NCI-H510A (cell line): ENCODE measurements around the gene C20orf141.
"Not testable (repeated sequence)": the region's sequence is repeated elsewhere in the genome, so short reads cannot be mapped to it uniquely, and the experiment has no call there.

Experiments
- DNase-seq: peaks from one replicate; lab custom pipeline; 2025; lab: John Stamatoyannopoulos, UW

The C20orf141 gene, protein sequence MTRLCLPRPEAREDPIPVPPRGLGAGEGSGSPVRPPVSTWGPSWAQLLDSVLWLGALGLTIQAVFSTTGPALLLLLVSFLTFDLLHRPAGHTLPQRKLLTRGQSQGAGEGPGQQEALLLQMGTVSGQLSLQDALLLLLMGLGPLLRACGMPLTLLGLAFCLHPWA

DNA sequence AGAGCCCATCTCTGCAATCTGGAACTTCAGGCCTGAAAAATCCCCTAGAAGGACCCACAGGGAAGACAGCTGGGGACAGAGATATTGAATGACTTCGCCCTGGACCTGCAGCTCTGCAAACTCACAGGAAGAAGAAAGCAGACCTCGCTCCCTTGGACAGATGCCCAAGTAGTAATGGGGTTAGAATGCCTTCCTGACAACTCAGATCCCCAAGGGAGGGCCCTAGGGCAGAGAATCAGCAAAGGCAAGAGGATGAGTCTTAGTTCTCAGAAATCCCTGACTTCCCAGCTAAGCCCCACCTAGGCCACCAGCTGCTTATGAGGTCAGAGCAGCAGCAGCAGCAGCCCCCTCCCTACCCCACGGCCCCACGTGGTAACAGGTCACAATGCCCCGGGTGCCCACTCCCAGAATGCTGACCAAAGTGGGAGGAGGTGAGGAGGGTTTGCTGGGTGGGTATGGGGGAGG is at the start of gene C20orf141:
TSS of gene C20orf141 (plus strand) at position 401 of the 465 bp plus-strand sequence. CDS start 198 bp downstream, outside the sequence.
- no peak for DNase-seq

DNA sequence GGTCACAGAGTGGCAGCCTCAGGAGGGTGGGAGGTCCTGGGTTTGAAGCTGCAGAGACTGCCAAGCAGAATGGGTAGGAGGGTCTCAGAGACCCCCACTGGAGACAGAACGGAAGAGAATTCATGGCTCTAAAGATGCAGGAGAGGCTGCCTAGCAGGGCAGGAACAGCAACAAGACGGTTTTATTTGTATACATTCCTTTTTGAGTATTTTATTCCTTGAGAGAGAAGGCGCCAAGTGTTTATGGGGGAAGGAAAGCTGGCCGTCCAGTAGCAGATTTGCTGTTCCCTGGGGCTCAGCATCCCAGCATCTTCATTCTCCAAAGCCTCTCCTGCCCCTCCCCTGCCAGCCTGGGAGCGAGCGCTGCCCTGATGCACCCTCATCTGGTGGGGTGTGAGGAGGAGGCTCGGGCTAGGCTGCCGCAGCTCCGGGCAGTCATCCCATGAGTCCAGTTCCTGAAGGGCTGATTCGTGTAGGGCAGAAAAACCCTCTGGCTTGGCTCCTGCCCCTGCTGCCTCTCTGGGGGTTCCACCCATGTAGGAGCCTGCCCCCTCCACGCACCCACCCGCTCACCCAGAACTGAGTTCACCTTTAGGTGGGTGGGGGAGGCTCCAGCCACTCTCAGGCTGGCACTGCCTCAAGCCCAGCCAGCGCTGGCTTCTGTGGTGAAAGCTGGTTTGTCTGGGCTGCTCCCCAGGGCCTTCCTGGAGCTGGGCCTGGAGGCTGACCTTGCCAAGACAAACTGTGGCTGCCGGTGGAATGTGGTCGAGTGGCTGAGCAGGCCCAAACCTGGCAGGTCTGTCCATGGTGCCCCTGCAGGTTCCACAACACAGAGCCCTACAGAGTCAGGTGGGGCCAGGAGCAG is 46.8 kb upstream of the C20orf141 start:
- no peak for DNase-seq

DNA sequence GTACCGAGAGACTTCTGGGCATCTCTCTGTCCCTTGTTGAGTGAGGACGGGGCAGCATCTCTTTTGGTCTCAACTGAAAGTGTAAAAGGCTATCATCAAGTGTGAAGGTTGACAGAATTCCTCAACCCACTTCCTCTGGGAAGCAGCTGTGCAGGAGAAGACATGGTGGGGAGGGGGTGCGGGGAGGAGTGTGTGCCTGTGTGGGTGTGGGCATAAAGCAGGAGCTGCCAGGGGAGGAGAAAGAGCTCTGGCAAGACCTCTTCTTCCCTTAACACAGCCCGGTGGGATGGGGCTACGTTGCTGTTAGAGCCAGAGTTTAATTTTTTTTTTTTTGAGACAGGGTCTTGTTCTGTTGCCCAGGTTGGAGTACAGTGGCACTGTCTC is 46.2 kb upstream of the C20orf141 start:
- no peak for DNase-seq

DNA sequence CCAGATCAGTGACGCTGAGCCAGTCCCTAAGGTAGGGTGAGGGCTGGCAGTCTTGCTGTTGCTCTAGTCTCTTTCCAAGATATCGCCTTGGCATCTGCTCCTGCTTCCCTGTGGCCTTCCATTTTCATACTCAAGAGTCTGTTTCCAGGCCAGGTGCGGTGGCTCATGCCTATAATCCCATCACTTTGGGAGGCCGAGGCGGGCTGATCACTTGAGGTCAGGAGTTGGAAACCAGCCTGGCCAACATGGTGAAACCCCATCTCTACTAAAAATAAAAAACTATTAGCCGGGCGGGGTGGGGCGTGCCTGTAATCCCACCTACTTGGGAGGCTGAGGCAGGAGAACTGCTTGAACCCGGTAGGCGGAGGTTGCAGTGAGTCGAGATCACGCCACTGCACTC is 44.7 kb upstream of the C20orf141 start:
- DNase-seq: not testable (repeated sequence)

DNA sequence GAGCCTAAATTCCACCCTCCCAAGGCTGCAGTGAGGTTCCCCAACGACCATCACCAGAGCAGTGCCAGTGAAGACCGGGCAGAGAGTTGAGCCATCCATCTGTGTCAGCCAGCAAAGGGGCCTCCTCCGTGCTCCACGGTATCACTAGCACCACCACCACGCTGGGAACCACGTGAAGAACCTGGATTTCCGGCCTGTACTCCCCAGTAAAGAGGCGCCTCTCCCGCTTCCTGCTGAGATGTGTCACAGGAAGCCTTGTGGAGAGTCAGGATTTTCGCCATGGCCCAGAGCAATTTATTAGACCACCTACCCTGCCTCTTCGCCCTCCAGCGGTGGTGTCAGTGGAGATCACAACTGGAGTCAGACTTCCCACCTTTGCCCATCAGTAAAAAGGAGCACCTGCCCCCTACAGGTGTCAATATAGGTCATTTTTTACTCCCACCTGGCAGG is 43.1 kb upstream of the C20orf141 start:
- no peak for DNase-seq

DNA sequence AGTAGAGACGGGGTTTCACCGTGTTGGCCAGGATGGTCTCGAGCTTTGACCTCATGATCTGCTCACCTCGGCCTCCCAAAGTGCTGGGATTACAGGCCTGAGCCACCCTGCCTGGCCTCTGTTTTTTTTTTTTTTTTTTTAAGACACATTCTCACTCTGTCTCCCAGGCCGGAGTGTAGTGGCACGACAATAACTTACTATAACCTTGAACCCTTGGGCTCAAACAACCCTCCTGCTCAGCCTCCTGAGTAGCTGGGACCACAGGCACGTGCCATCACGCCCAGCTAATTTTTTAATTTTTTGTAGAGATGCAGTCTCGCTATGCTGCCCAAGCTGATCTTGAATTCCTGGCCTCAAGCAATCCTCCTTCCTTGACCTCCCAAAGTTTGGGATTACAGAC is 41.0 kb upstream of the C20orf141 start:
- no peak for DNase-seq

DNA sequence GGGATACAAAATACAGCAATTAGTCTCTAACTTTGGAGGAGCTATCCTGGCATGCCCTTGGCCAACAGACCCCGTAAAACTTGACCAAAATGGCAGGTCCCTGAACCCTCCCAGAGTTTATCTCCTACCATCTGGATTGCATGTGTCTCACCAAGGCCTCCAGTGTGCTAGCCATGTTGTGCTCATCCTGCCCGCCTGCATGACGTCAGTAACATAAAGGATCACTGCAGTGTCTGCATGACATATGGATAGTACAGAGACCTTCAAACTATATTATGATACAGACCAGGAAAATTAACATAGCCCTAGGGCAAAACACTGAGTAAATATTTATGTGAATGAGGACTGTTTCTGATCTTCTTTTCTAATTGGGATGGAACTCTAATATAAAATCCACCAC is 39.6 kb upstream of the C20orf141 start:
- no peak for DNase-seq

DNA sequence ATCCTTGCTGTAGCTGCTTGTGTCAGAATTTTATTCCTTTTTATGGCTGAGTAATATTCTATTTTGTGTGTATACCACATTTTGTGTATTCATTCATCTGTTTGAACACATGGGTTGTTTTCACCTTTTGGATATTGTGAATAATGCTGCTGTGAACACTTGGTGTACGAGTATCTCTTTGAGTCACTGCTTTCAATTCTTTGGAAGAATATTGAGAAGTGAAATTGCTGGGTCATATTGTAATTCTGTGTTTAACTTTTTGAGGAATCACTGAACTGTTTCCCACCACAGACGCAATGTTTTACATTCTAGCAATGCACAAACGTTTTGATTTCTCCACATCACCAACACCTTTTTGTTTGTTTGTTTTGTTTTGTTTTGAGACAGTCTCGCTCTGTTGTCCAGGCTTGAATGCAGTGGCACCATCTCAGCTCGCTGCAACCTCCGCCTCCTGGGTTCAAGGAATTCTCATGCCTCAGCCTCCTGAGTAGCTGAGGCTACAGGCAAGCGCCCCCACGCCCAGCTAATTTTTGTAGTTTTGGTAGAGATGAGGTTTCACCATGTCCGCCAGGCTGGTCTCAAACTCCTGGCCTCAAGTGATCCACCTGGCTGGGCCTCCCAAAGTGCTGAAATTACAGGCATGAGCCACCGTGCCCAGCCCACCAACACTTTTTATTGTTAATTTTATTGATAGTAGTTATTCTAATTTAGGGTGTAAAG is 36.0 kb upstream of the C20orf141 start:
- DNase-seq: no peak

DNA sequence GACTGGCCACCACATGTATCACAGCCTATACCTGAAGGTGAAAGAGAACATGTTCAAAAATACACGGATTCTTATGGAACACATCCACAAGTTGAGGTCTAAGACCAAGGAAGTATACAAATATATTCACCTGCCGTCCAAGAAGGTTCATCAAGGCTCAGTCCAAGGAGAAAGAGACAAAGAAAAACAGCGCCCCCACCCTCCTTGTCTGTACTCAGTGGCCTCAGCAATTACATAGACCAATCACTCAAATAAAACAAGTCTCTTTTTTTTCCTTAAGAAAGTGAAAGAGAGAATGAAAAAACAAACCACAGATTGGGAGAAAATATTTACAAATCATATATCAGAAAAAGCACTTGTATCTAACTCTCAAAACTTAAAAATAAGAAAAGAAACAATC is 33.8 kb upstream of the C20orf141 start:
- no peak for DNase-seq

DNA sequence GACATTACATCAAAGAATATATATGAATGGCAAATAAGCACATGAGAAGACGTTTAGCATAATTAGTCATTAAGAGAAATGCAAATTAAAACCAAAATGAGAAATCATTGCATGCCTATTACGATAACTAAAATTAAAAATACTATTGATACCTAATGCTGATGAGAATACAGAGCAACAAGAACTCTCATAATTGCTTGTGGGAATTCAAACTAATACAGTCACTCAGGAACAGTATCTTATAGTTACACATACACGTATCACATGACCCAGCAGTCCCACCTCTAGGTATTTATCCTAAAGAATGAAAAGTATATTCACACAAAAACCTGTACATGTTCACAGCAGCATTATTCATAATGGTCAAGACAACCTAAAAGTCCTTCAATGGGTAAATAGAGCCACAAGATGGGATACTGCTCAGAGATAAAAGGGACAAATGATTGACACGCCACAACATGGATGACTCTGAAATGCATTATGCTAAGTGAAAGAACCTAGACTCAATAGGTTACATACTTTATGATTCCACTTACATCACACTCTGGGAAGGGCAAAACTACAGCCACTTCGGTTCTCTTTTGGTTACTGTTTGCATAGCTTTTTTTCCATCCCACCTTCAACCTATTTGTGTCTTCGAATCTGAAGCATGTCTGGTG is 30.8 kb upstream of the C20orf141 start:
- DNase-seq: no peak

DNA sequence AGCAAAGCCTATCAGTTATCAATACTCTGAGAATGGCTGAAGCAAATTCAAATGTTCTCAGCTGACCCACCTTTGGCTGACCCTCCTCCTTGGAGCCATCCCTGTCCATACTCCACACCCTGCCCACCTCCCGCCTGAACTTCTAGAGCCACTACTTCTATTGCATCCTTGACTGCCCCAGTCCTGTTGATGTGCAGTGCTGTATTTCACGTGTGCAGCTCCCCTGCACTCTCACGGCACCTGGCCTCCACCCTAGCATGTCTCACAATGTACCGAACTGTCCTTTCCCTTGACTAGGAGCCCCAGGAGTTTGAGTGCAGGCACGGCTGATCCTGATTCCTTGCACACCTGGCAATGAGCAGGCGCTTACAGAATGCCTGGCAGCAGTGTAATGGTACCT is 21.3 kb upstream of the C20orf141 start:
- DNase-seq: no peak

DNA sequence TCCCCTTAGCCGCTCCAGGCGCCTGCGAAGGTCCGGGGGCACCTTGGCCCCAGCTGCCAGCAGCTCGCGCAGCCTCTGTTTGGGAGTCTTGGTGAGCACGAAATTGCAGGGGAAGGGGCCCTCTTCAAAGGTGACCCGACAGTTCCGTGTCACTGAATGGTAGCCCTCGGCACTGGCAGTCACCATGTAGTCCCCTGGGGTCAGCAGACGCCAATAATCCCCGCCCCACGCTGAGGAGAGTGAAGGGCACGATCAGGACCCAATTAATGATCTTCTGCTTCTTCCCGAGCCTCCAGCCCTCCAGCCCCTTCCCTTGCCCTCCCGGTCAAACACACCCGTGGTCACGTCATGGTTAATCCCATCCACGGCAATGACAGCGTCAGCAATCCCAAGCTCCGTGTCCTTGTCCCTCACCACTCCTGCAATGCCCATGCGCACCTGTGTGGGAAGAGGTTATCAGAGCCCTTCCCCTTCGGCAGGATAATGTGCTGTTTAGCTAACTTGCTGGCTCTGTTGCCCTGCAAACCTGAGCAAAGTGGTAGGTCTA is 20.5 kb upstream of the C20orf141 start:
- no peak for DNase-seq

DNA sequence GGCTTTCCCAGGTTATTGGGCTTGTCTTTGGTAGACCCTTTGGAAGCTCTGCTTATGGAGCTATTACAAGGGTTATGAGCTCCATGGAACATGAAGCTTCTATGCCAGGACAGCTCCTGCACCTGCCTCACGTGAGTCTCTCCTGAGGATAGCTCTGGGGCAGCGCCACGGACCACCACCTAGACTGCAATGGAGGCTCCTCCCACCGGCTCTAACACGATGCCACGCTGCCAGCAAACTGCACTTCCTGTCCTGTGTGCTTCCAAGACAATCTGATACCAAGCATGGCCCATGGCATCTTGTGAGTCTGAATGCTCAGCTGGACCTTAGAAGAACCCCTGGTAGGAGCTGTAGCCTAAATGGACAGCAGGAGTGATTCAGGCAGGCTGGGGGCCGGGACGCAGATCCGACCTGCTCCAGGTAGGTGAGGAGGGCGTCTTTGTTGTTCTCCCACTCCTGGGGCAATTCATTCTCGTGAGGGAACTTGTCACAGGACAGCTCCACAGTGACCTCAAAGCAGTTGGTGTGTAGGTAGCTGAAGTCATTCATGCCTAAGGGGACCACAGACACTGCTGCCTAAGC is 19.8 kb upstream of the C20orf141 start:
- DNase-seq: no peak

DNA sequence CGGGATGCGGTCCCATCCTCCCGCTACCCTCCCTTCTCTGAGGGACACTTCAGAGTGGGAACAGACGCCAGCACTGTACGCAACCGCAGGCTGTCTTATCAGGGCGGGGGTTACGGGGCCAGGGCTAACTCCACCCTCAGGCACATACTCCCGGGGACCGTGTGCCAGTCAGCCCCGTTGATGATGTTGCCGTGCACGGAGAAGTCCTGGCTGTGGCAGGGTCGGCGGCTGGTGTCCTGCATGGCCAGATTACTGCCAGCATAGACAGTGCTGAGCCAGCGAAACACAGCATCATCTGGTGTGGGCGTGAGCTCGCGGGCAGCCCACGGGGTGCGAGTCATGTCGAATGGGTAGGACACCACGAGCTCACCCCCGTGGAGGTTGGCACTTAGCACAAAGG is 19.3 kb upstream of the C20orf141 start:
- no peak for DNase-seq

DNA sequence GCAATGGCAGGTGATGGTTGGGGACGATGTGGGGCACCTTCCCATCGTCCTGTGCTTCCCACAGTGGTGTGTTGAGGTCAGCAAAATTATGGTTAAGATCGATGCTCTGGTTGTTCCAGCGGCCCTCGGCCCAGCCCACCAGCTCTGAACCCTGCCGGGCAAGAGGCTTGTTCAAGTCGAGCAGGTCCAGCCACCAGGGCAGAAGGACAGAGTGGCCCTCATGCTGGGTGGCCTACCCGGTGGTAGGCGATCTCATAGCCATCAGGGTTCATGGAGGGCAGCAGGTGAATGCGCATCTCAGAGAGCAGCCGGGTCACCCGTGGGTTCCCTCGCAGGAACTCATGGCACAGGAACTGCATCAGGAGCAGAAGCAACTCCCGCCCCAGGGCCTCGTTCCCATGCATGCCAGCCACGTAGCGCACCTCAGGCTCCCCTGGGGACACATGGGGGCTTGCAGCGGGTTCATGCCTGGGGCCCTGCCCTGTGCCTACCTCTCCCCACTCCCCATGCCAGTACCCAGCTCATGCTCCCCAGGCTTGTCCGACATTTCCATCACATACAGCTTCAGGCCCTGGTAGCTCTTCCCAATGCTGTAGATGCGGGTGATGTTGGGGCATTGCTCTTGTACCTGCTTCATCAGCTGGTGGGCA is 18.7 kb upstream of the C20orf141 start:
- DNase-seq: no peak

DNA sequence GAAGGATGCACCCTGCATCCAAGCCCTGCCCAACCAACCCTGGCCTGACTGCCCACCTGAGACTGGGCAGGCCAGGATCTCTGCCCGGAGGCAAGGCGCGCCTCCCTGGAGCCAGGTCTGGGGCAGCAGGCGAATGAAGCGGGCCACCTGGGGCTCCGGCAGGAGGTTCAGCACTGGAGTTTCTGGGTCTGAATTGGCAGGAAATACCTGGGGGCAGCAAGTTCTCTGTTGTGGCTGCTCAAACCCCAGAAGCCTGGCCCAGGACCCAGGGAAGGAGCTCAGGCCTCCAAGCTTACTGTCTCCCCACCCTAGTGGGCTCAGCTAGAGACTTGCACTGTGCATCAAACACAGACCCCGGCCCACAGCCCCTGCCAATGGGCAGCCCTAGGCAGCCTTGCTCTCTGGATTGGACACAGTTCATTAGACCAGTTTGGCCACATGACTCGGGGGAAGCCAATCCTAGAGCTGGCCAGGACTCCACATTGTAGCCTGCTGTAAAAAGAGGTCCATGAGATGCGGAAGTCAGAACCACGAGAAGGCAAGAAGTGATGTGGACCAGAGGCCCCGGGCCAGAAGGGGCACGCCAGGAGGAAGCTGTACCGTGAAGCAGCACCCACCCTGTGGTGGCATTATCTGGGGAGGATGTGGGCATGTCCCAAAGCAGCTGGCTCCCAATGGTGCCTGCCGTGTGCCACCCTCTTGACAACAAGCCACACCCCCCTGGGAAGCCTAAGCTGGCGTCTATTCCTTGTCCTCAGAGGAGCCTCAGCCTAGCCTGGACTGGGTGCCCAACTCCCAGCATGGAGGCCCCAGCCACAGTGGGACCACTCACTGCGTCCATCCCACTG is 17.4 kb upstream of the C20orf141 start:
- DNase-seq: no peak

DNA sequence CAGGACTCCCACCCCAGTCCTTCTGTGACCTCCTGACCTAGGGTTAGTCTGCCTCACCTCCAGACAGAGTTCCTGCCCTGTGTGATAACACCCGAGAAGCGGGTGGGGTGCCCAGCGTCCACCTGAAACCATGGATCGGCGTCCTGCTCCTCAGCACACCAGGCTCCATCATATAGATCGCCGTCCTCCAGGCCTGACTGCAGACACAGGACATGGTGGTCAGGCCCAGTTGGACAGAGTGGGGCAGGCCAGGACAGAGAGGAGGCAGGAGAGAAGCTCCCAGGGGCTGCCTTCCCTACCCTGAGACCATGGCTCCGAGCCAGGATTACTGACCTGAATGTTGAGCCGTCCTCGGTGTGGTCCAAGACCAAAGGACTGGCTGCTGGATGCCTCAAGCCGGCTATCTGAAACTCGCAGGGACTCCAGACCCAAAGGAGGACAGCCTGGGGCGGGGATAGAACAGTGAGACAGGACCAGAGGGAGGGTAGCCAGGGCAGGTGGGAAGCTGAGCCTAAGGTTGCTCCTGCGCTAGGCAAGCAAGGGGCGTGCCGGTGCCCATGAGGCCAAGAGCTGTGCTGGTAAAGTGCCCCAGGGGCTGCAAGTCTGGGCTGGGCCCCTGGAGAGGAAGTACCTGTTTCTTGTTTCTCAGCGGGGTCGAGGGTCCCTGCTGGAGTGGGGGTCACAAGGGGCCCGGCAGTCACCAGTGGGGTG is 16.5 kb upstream of the C20orf141 start:
- no peak for DNase-seq

DNA sequence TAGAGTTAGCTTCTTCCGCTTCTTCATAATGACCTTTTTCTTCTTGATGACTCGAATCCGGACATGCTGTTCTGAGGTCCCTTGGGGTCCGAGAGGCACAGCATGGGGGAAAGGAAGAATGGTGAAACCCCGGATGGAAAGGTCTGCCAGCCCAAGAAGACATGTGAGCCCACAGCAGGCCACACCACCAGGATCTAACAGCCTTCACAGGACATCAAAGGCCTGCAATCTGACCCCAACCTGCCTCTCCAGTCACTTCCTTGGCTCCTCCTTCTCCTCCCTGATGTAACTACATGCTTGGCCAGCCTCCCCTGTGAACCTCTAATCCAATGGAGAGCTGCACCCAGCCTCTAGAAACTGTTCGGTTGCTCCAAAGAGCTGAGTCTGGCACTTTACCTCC is 16.0 kb upstream of the C20orf141 start:
- DNase-seq: no peak

DNA sequence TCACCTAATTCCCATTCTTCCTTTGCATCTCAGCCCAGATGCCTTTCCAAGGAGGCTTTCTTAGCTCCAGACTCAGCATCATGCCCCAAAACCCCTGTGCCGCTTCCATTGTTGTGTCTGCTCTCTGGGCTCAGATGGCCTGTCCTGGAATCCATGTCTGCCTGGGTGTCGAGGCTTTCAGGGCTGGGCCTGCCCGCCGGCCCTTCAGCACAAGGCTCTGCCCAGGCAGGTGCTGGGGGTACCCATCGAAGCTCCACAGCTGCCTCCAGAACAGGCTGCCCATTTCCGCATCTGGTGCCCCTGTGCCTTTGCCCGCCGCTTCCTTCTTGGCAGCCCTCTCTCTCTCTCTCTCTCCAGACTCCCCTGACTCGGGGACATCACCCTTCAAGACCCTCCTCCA is 15.5 kb upstream of the C20orf141 start:
- DNase-seq: no peak
